Measurements from ENCODE around the gene APPBP2.

GRCh38 chr17:60565233-60565632, 39.2 kb upstream of the APPBP2 start:
- TF ChIP-seq CTCF (IDR thresholded peaks at IDR 0.05; ENCODE audit: low read depth, low read length, poor library complexity, severe bottlenecking) (no peak), EZH2phosphoT487 (IDR thresholded peaks at IDR 0.05; ENCODE audit: borderline replicate concordance, low read length) (no peak)
